Adipocyte (in vitro differentiated cells): ENCODE data around the gene PDE4DIP.
"Not testable (repeated sequence)": the region's sequence is repeated elsewhere in the genome, so short reads cannot be mapped to it uniquely, and the experiment has no call there.

Experiments
- DNase-seq: peaks from one replicate; pipeline ENCODE4 v3.0.0-alpha.2; 2015; ENCODE audit warnings: low read depth
- H3K27me3 ChIP-seq: replicated peaks from 2 replicates; pipeline ENCODE4 v1.7.0; 2013; ENCODE audit warnings: mild to moderate bottlenecking, low read length, moderate library complexity; ENCODE audit not compliant: control insufficient read depth, insufficient read depth
- H3K36me3 ChIP-seq: 2 replicates; pipeline ENCODE4 v1.7.0; 2013; ENCODE audit warnings: low read length, mild to moderate bottlenecking, moderate library complexity; ENCODE audit not compliant: control insufficient read depth, insufficient read depth, severe bottlenecking
- H3K4me1 ChIP-seq: 2 replicates; pipeline ENCODE4 v1.7.0; 2013; ENCODE audit warnings: mild to moderate bottlenecking, low read length, moderate library complexity; ENCODE audit not compliant: control insufficient read depth, insufficient read depth
- H3K4me3 ChIP-seq: 2 replicates; pipeline ENCODE4 v1.7.0; 2013; ENCODE audit warnings: mild to moderate bottlenecking, low read length, moderate library complexity
- H3K9ac ChIP-seq: 2 replicates; pipeline ENCODE4 v1.7.0; 2013; ENCODE audit warnings: mild to moderate bottlenecking, low read length, moderate library complexity
- H3K9me3 ChIP-seq: 2 replicates; pipeline ENCODE4 v1.7.0; 2013; ENCODE audit warnings: mild to moderate bottlenecking, low read length, moderate library complexity; ENCODE audit not compliant: control insufficient read depth

PDE4DIP gene

GRCh38 chr1:149018577-149018976, 174.3 kb downstream of the PDE4DIP start:
- not testable (repeated sequence) for H3K4me3 ChIP-seq, H3K27me3 ChIP-seq

DNA sequence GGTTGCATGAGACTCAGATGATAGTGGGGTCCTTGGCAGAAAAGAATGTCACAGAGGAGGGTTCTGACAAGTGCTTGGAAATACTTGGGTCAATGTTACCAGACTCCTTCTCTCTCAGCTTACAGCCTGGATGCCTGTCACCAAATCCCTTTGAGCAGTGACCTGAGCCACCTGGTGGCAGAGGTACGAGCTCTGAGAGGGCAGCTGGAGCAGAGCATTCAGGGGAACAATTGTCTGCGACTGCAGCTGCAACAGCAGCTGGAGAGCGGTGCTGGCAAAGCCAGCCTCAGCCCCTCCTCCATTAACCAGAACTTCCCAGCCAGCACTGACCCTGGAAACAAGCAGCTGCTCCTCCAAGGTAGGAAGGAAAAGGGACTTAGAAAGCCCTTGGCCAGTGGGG, 180.1 kb downstream of the PDE4DIP start:
- not testable (repeated sequence) for H3K4me3 ChIP-seq, H3K9ac ChIP-seq, H3K36me3 ChIP-seq, H3K9me3 ChIP-seq, H3K27me3 ChIP-seq, DNase-seq, H3K4me1 ChIP-seq

More at GRCh38 chr1:149018577-149018976, 174.3 kb downstream of the PDE4DIP start:
- not testable (repeated sequence) for H3K36me3 ChIP-seq, H3K9me3 ChIP-seq, H3K4me1 ChIP-seq, DNase-seq, H3K9ac ChIP-seq

DNA sequence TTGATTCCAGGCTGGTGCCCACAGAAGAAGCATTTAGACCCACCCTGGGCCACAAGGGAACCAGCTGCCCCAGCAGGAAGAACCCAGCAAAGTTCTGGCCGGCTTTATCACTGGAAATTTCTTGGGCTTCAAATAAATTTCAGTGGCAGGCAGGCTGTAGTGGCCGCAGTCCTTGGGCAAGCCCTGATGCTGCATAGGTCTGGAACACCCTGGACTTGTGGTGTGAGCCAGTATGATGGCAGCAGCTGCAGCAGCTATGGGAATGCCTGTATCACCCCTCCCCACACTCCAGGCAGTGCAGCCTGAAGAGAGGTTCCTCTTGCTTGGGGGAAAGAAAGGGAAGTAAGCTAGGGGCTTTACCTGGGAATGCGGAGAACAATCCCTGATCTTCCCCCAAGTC, 189.7 kb downstream of the PDE4DIP start:
- not testable (repeated sequence) for DNase-seq

DNA sequence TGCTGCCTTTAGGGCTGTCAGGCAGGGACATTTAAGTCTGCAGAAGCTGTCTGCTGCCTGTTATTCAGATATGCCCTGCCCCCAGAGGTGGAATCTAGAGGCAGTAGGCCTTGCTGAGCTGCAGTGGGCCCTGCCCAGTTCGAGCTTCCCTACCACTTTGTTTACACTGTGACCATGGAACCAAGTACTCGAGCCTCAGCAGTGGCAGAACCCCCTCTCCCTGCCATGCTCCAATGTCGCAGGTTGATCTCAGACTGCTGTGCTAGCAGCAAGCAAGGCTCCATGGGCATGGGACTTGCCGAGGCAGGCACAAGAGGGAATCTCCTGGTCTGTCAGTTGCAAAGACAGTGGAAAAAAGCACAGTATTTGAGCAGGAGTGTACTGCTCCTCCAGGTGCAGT, 198.8 kb downstream of the PDE4DIP start:
- not testable (repeated sequence) for H3K4me3 ChIP-seq, H3K36me3 ChIP-seq, DNase-seq, H3K9me3 ChIP-seq, H3K9ac ChIP-seq, H3K27me3 ChIP-seq, H3K4me1 ChIP-seq

More for the DNA sequence above, 189.7 kb downstream of the PDE4DIP start:
- H3K4me3 ChIP-seq, H3K9ac ChIP-seq, H3K4me1 ChIP-seq, H3K9me3 ChIP-seq, H3K36me3 ChIP-seq, H3K27me3 ChIP-seq: not testable (repeated sequence)

DNA sequence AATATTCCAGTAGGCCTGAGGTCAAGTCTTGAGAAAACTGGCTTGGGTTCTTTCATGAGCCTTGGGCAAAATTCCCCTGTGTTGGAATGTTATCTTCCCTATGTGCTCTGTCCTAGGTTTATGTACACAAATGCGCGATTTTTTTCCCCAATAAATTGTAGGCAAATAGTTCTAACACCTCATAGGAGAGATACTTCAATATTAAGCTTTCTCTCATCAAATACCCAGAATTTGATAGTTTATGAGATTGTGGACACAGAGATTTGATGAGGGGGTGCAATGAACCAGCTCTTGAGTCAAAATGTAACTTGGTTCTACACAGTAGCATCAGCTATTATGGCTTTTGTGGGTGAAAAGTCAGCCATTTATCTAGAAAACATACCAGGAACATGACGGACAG, 220.4 kb downstream of the PDE4DIP start:
- not testable (repeated sequence) for H3K36me3 ChIP-seq, H3K9ac ChIP-seq, DNase-seq, H3K4me3 ChIP-seq, H3K4me1 ChIP-seq, H3K27me3 ChIP-seq, H3K9me3 ChIP-seq

- DNase-seq, H3K9ac ChIP-seq, H3K4me3 ChIP-seq, H3K27me3 ChIP-seq, H3K9me3 ChIP-seq, H3K36me3 ChIP-seq, H3K4me1 ChIP-seq: not testable (repeated sequence)
Measured at GRCh38 chr1:149075505-149076127, 231.4 kb downstream of the PDE4DIP start.
